NCI-H82 (cell line): ENCODE measurements around the gene LRRC56.

Source experiments
- DNase-seq: peaks from one replicate; lab custom pipeline; 2025; lab: John Stamatoyannopoulos, UW

Gene LRRC56

DNA sequence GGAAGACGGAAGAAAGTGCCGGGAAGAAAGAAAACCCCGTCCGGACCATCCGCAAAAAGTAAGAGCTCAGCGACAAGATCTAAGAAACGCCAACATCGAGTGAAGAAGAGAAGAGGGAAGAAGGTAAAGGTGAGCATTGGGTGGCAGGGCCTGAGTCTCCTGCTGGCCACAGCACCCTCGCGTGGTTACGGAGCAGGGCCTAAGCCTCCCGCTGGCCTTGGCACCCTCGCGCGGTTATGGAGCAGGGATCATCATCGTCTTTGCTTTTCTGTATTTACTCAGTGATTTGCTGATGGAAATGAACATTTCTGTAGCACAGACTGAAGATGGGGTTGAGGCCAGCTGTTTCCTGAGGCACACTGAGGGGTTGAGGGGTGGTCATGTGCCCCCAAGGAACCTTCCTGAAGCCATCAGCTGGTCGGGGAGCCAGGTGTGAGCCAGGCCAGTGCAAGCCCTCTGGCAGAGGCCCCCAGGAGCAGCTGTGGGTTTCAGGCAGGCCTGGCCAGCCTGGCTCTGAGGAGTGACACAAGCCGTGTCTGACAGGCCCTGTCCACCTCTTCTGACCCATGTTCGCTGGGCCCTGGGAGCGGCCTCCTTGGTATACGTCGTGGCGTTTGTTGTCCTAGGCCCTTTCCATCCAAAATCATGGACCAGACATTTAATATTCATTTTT is 64.4 kb downstream of the LRRC56 start:
- DNase-seq, result no peak

DNA sequence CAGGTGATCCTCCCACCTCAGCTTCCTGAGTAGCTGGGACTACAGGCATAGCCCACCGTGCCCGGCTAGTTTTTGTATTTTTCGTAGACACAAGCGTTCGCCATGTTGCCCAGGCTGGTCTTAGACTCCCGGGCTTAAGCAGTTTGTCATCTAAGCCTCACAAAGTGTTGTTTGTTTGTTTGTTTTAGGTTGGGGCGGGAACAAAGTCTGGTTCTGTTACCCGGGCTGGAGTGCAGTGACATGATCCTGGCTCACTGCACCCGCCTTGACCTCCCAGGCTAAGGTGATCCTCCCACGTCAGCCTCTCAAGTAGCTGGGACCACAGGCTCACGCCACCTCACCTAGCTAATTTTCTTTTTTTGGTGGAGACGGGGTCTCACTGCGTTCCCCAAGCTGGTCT is 65.8 kb downstream of the LRRC56 start:
- no peak for DNase-seq
